Measurements from ENCODE around the gene SSH2. TPM values are rescaled to one million over a fixed set of nuclear protein-coding genes. Genes with fewer than 3 reads are reported as not detected.
A peak's percentile ranks its signal among the peaks of the same experiment; 100 is the strongest.

Gene SSH2
- total and polyA plus RNA-seq, 2 of the 13 experiments (the other 11 are each of a cell fraction or from before 2014, with no cell fraction given) = 6.0 to 6.4 TPM

- TF ChIP-seq SIX4 (CRISPR knock-in tag; IDR thresholded peaks at IDR 0.05) (peak; percentile 27; the same call in 1 of the 2 replicates), CBX2 (IDR thresholded peaks at IDR 0.05; ENCODE audit: low read depth, low read length) (no peak), CBX2 (CRISPR knock-in tag; IDR thresholded peaks at IDR 0.05; ENCODE audit: low read depth) (no peak), ZNF318 (CRISPR knock-in tag; IDR thresholded peaks at IDR 0.05) (no peak), KMT2A (CRISPR knock-in tag; IDR thresholded peaks at IDR 0.05) (peak; percentile 69; the same call in 1 of the 2 replicates), ZNF768 (CRISPR knock-in tag; IDR thresholded peaks at IDR 0.05) (no peak)
Measured at GRCh38 chr17:29740017-29740416, 190.0 kb downstream of the SSH2 start (continued).

- no peaks in the 10 kb centered on the region for H3K9me3 ChIP-seq (ENCODE audit: low read length)
- no peaks in the 10 kb centered on the region for H3K36me3 ChIP-seq (replicated peaks in 1 of 2; ENCODE audit: control insufficient read depth in 1 of 2, insufficient read depth in 2 of 2, low read length in 2 of 2)
- H3K79me2 ChIP-seq (ENCODE audit: insufficient read depth, low read length) = no peaks in the 10 kb centered on the region
- intact Hi-C loops (cut with micrococcal nuclease; ENCODE audit: unreplicated experiment) (loop anchor here (5.0 kb wide), 1 partner anchor 37 kb away; no protein-coding TSS in a partner anchor), in situ Hi-C loops (cut with HindIII; ENCODE audit: extremely low pct_ligation_motif_present, low pct_unique_long_range_greater_than_20kb) (no loop called here)
- ATAC-seq = no peak
- no peaks in the 10 kb centered on the region for H3K27me3 ChIP-seq (ENCODE audit: control insufficient read depth in 1 of 2, insufficient read depth in 2 of 2, low read length in 2 of 2)
- FAIRE-seq = no peak
- CTCF ChIA-PET (ENCODE audit: low intra/inter-chr PET ratio, low total read pairs) = no interaction called here
- DNase-seq (ENCODE audit: low spot score) = peak; percentile 32
- POLR2A ChIA-PET = no interaction called here
- no peak overlapping the region for H3K4me2 ChIP-seq (ENCODE audit: low read depth, low read length)
- no peak for TF ChIP-seq CREB1 (IDR thresholded peaks at IDR 0.05)
- TF ChIP-seq CREB1 (CRISPR knock-in tag; IDR thresholded peaks at IDR 0.05) = no peak
- TF ChIP-seq, protein P1, sequence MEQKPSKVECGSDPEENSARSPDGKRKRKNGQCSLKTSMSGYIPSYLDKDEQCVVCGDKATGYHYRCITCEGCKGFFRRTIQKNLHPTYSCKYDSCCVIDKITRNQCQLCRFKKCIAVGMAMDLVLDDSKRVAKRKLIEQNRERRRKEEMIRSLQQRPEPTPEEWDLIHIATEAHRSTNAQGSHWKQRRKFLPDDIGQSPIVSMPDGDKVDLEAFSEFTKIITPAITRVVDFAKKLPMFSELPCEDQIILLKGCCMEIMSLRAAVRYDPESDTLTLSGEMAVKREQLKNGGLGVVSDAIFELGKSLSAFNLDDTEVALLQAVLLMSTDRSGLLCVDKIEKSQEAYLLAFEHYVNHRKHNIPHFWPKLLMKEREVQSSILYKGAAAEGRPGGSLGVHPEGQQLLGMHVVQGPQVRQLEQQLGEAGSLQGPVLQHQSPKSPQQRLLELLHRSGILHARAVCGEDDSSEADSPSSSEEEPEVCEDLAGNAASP (CRISPR knock-in tag; IDR thresholded peaks at IDR 0.05; ENCODE audit: borderline replicate concordance) = no peak
- TF ChIP-seq GFI1 (CRISPR knock-in tag; IDR thresholded peaks at IDR 0.05; ENCODE audit: borderline replicate concordance) = peak; percentile 43; the same call in 1 of the 2 replicates
- 0 out of 2 replicates have a peak, but pooled peaks have one; percentile 1 for TF ChIP-seq ZNF652 (CRISPR knock-in tag; IDR thresholded peaks at IDR 0.05; ENCODE audit: borderline replicate concordance, low read depth)
- peaks cover 47% of the 10 kb centered on the region for H3K4me1 ChIP-seq (ENCODE audit: insufficient read depth, low read length)
- BruUV-seq (replicated peaks) = no TSS peak
- H3K4me3 ChIP-seq (replicated peaks in 1 of 3; ENCODE audit: insufficient read depth in 1 of 3, low read depth in 2 of 3, low read length in 3 of 3) = no peak overlapping the region
- H4K20me1 ChIP-seq (ENCODE audit: insufficient read depth, low read length) = no peaks in the 10 kb centered on the region
- no peak overlapping the region for H2AFZ ChIP-seq (ENCODE audit: low read length)
- no peak overlapping the region for H3K9ac ChIP-seq (ENCODE audit: insufficient read depth, low read depth, low read length)
- H3K27ac ChIP-seq (ENCODE audit: extremely low read length, insufficient read depth, low read length) = peak overlapping the region; percentile 12
Measured at GRCh38 chr17:29734640-29735039, 195.4 kb downstream of the SSH2 start.

All from HepG2 (cell line).